HepG2 (cell line): ENCODE measurements around the gene PARN. TPM values are rescaled to one million over a fixed set of nuclear protein-coding genes. Genes with fewer than 3 reads are reported as not detected.

Source experiments
- BHLHE40 ChIP-seq: IDR thresholded peaks from 2 replicates; pipeline ENCODE4 v1.6.1; 2011; ENCODE audit warnings: low read length, improper control_type of control experiment
- CC2D1A ChIP-seq: sonication (generic); formaldehyde crosslinking; IDR thresholded peaks from 2 replicates; pipeline ENCODE4 v1.8.1; 2023; ENCODE audit warnings: mild to moderate bottlenecking, missing genetic modification reagents
- CENPX ChIP-seq: sonication (generic); formaldehyde crosslinking; IDR thresholded peaks from 2 replicates; pipeline ENCODE4 v1.9.0; 2021; ENCODE audit warnings: mild to moderate bottlenecking, missing genetic modification reagents, moderate library complexity
- DPF2 ChIP-seq: sonication (generic); formaldehyde crosslinking; IDR thresholded peaks from 2 replicates; pipeline ENCODE4 v1.4.0; 2020; ENCODE audit warnings: mild to moderate bottlenecking, low read depth, missing genetic modification reagents, borderline replicate concordance
- GATAD2A ChIP-seq: IDR thresholded peaks from 2 replicates; pipeline ENCODE4 v1.6.1; 2016
- KLF11 ChIP-seq: IDR thresholded peaks from 2 replicates; pipeline ENCODE4 v1.6.1; 2016; ENCODE audit warnings: missing compliant biosample characterization
- KMT2A ChIP-seq: sonication (generic); formaldehyde crosslinking; IDR thresholded peaks from 2 replicates; pipeline ENCODE4 v1.4.0; 2020; ENCODE audit warnings: missing genetic modification reagents
- MAFG ChIP-seq: sonication (generic); formaldehyde crosslinking; IDR thresholded peaks from 2 replicates; pipeline ENCODE4 v1.5.1; 2020; ENCODE audit warnings: mild to moderate bottlenecking, missing genetic modification reagents
- RAD21 ChIP-seq: fragments of 450-650 bp; formaldehyde crosslinking; IDR thresholded peaks from 2 replicates; pipeline ENCODE4 v1.5.0; 2020; ENCODE audit warnings: mild to moderate bottlenecking
- RBAK ChIP-seq: sonication (generic); formaldehyde crosslinking; IDR thresholded peaks from 2 replicates; pipeline ENCODE4 v1.5.1; 2020; ENCODE audit warnings: mild to moderate bottlenecking, missing genetic modification reagents
- SP2 ChIP-seq: sonication (generic); formaldehyde crosslinking; IDR thresholded peaks from 2 replicates; pipeline ENCODE4 v1.5.1; 2020; ENCODE audit warnings: mild to moderate bottlenecking, missing genetic modification reagents
- ZFP36L1 ChIP-seq: sonication (generic); formaldehyde crosslinking; IDR thresholded peaks from 2 replicates; pipeline ENCODE4 v1.8.0; 2022; ENCODE audit warnings: mild to moderate bottlenecking, missing genetic modification reagents, moderate library complexity
- ZNF781 ChIP-seq: sonication (generic); formaldehyde crosslinking; IDR thresholded peaks from 2 replicates; pipeline ENCODE4 v1.5.1; 2020; ENCODE audit warnings: borderline replicate concordance, mild to moderate bottlenecking, missing genetic modification reagents; ENCODE audit errors: not compliant biosample characterization
- ZNF816 ChIP-seq: sonication (generic); formaldehyde crosslinking; IDR thresholded peaks from 2 replicates; pipeline ENCODE4 v1.8.0; 2022; ENCODE audit warnings: missing genetic modification reagents, mild to moderate bottlenecking, borderline replicate concordance
- polyA plus RNA-seq, 8 experiments: library from polyadenylated mRNA; depleted of rRNA in 3 of 8; stranded (reverse) in 7 of 8; unstranded in 1 of 8; fragments of >200 nt; fragmentation: Illumina TruSeq in 4 of 8; extraction: Trizol in 4 of 8; gene quantifications; 2 replicates each; pipeline versions ENCODE4 v1.2.1 to v1.2.3, GENCODE V29; 2011 to 2016; ENCODE audit warnings: low read depth in 4 of 8, missing spikeins in 1 of 8, mixed read lengths in 1 of 8; ENCODE audit not compliant: insufficient read depth in 1 of 8
- total RNA-seq, 5 experiments: library from RNA; depleted of rRNA; stranded (reverse); fragments of >200 nt; fragmentation: Illumina TruSeq; extraction: Trizol; gene quantifications; 2 replicates each; pipeline ENCODE4 v1.2.3, GENCODE V29; 2016; ENCODE audit warnings: low read depth in 1 of 5
- TF ChIP-seq, protein P1 (sequence below): sonication (generic); formaldehyde crosslinking; IDR thresholded peaks from 2 replicates; pipeline ENCODE4 v1.5.0; 2020; ENCODE audit warnings: mild to moderate bottlenecking, missing genetic modification reagents, borderline replicate concordance
- TF ChIP-seq, protein P2 (sequence below): sonication (generic); formaldehyde crosslinking; IDR thresholded peaks from 2 replicates; pipeline ENCODE4 v1.8.0; 2023; ENCODE audit warnings: mild to moderate bottlenecking, missing genetic modification reagents
- TF ChIP-seq, protein P3 (sequence below): sonication (generic); formaldehyde crosslinking; IDR thresholded peaks from 2 replicates; pipeline ENCODE4 v1.5.0; 2020; ENCODE audit warnings: missing genetic modification reagents
- TF ChIP-seq, protein P4 (sequence below): sonication (generic); formaldehyde crosslinking; IDR thresholded peaks from 2 replicates; pipeline ENCODE4 v1.5.1; 2020; ENCODE audit warnings: missing genetic modification reagents, mild to moderate bottlenecking, borderline replicate concordance
- TF ChIP-seq, protein P5 (sequence below): sonication (generic); formaldehyde crosslinking; IDR thresholded peaks from 2 replicates; pipeline ENCODE4 v1.5.0; 2020; ENCODE audit warnings: mild to moderate bottlenecking, missing genetic modification reagents

The PARN gene
- total and polyA plus RNA-seq, 2 of the 13 experiments (the other 11 are each of a cell fraction or from before 2014, with no cell fraction given) = 13.3 to 47.6 TPM

DNA sequence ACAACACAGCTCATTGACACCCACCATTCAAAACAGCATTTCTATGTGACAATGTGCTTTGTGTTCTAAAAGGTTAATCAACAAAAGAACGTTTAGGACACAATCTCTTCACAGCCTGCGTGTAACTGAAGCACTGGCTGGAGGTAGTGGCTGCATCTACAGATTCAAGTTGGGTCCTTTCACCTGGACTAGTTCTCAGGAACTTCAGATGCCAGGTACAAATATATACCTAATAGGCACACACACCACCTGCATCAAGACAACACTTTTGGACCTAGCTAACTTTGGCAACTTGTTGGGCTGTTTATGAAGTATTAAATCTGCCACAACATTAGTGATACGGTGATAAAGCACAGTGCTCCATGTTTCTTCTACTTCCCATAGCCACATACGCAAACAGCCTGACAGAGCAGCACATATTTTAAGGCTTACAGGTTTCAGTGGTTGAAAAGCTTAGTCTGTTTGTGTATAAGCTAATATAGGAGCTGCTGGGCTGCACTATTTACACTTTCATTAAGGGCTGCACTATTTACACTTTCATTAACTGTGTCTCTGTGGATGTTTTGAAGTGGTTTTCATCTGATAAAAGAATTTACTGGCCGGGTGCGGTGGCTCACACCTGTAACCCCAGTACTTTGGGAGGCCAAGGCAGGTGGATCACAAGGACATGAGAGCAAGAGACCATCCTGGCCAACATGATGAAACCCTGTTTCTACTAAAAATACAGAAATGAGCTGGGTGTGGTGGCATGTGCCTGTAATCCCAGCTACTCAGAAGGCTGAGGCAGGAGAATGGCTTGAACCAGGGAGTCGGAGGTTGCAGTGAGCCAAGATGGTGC, 132.6 kb downstream of the PARN start (continued):
- TF ChIP-seq, protein P1, sequence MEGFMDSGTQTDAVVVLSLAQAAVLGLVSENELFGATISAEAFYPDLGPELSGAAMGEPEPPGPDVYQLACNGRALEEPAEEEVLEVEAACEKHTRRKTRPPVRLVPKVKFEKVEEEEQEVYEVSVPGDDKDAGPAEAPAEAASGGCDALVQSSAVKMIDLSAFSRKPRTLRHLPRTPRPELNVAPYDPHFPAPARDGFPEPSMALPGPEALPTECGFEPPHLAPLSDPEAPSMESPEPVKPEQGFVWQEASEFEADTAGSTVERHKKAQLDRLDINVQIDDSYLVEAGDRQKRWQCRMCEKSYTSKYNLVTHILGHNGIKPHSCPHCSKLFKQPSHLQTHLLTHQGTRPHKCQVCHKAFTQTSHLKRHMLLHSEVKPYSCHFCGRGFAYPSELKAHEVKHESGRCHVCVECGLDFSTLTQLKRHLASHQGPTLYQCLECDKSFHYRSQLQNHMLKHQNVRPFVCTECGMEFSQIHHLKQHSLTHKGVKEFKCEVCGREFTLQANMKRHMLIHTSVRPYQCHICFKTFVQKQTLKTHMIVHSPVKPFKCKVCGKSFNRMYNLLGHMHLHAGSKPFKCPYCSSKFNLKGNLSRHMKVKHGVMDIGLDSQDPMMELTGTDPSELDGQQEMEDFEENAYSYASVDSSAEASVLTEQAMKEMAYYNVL (CRISPR knock-in tag) = peak; percentile 54; the same call in 1 of the 2 replicates
- TF ChIP-seq GATAD2A (CRISPR knock-in tag) (peak; percentile 65), KMT2A (CRISPR knock-in tag) (0 out of 2 replicates have a peak, but pooled peaks have one; percentile 25), KLF11 (no peak), CC2D1A (0 out of 2 replicates have a peak, but pooled peaks have one; percentile 33), ZNF816 (CRISPR knock-in tag) (no peak), RBAK (CRISPR knock-in tag) (no peak), RAD21 (CRISPR knock-in tag) (0 out of 2 replicates have a peak, but pooled peaks have one; percentile 16), ZNF781 (CRISPR knock-in tag) (no peak), CENPX (CRISPR knock-in tag) (no peak), DPF2 (no peak), SP2 (CRISPR knock-in tag) (no peak), MAFG (CRISPR knock-in tag) (no peak), BHLHE40 (no peak), ZFP36L1 (CRISPR knock-in tag) (no peak)
- TF ChIP-seq, protein P2, sequence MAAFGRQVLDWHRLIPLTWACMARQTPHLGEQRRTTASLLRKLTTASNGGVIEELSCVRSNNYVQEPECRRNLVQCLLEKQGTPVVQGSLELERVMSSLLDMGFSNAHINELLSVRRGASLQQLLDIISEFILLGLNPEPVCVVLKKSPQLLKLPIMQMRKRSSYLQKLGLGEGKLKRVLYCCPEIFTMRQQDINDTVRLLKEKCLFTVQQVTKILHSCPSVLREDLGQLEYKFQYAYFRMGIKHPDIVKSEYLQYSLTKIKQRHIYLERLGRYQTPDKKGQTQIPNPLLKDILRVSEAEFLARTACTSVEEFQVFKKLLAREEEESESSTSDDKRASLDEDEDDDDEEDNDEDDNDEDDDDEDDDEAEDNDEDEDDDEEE (CRISPR knock-in tag) = no peak; the same call in 1 of the 2 replicates
- TF ChIP-seq, protein P3, sequence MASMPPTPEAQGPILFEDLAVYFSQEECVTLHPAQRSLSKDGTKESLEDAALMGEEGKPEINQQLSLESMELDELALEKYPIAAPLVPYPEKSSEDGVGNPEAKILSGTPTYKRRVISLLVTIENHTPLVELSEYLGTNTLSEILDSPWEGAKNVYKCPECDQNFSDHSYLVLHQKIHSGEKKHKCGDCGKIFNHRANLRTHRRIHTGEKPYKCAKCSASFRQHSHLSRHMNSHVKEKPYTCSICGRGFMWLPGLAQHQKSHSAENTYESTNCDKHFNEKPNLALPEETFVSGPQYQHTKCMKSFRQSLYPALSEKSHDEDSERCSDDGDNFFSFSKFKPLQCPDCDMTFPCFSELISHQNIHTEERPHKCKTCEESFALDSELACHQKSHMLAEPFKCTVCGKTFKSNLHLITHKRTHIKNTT (CRISPR knock-in tag) = no peak
- TF ChIP-seq, protein P4, sequence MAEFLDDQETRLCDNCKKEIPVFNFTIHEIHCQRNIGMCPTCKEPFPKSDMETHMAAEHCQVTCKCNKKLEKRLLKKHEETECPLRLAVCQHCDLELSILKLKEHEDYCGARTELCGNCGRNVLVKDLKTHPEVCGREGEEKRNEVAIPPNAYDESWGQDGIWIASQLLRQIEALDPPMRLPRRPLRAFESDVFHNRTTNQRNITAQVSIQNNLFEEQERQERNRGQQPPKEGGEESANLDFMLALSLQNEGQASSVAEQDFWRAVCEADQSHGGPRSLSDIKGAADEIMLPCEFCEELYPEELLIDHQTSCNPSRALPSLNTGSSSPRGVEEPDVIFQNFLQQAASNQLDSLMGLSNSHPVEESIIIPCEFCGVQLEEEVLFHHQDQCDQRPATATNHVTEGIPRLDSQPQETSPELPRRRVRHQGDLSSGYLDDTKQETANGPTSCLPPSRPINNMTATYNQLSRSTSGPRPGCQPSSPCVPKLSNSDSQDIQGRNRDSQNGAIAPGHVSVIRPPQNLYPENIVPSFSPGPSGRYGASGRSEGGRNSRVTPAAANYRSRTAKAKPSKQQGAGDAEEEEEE = peak; percentile 96; the same call in 1 of the 2 replicates
- TF ChIP-seq, protein P5, sequence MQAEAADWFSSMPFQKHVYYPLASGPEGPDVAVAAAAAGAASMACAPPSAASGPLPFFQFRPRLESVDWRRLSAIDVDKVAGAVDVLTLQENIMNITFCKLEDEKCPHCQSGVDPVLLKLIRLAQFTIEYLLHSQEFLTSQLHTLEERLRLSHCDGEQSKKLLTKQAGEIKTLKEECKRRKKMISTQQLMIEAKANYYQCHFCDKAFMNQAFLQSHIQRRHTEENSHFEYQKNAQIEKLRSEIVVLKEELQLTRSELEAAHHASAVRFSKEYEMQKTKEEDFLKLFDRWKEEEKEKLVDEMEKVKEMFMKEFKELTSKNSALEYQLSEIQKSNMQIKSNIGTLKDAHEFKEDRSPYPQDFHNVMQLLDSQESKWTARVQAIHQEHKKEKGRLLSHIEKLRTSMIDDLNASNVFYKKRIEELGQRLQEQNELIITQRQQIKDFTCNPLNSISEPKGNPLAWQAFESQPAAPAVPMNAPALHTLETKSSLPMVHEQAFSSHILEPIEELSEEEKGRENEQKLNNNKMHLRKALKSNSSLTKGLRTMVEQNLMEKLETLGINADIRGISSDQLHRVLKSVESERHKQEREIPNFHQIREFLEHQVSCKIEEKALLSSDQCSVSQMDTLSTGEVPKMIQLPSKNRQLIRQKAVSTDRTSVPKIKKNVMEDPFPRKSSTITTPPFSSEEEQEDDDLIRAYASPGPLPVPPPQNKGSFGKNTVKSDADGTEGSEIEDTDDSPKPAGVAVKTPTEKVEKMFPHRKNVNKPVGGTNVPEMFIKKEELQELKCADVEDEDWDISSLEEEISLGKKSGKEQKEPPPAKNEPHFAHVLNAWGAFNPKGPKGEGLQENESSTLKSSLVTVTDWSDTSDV = no peak
